HG02884 (cell line): Measurements from ENCODE around the gene DIAPH3.

Experiments
- ATAC-seq: cut with Tn5 transposase; IDR thresholded peaks from one replicate; pipeline ENCODE4 v1.9.1; 2021; ENCODE audit warnings: mild to moderate bottlenecking, moderate library complexity; ENCODE audit not compliant: unreplicated experiment

DIAPH3 gene

GRCh38 chr13:59963827-59964226, 199.9 kb downstream of the DIAPH3 start:
- ATAC-seq: no peak

DNA sequence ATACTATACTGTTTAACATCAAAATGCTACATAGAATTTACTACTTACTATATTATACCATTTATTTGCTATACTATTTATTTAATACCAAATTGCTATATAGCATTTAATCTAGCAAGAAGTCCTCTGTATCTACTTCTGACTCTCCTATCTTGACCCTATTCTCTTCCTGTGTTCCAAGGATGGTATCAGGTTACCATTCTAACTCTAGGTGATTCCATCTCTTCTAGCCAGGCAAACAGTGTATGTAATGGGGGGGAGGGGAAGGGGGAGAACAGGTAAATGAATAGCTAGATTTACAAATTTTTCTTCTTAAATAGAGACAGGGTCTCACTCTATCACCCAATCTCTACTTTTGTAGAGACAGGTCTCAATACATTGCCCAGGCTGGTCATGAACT, 200.3 kb downstream of the DIAPH3 start:
- no peak for ATAC-seq

DNA sequence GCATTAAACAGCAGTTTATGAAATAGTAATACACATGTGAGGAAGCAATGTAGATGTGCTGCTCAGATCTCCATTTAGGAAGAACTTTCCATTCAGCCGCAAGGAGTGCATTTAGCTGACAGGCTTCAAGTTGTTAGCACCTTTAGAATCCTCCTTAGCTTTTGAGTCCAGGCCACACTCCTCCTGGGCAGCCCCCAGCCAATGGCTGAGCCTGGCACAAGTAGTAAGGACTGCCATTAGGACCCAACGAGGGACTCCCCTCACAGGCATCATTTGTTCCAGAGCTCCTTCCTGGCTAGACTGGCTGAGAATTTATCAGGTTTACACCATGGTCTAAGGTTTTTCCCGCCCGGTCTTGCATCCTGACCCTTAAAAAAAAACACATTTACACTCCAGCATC, 201.4 kb downstream of the DIAPH3 start:
- no peak for ATAC-seq

GRCh38 chr13:59960683-59961082, 203.0 kb downstream of the DIAPH3 start:
- no peak for ATAC-seq

- no peak for ATAC-seq
Measured at GRCh38 chr13:59957438-59957837, 206.3 kb downstream of the DIAPH3 start.

GRCh38 chr13:59954601-59955000, 209.1 kb downstream of the DIAPH3 start:
- no peak for ATAC-seq

- ATAC-seq: no peak
Measured at GRCh38 chr13:59951011-59951410, 212.7 kb downstream of the DIAPH3 start.

- ATAC-seq: no peak
Measured at GRCh38 chr13:59950266-59950665, 213.5 kb downstream of the DIAPH3 start.

DNA sequence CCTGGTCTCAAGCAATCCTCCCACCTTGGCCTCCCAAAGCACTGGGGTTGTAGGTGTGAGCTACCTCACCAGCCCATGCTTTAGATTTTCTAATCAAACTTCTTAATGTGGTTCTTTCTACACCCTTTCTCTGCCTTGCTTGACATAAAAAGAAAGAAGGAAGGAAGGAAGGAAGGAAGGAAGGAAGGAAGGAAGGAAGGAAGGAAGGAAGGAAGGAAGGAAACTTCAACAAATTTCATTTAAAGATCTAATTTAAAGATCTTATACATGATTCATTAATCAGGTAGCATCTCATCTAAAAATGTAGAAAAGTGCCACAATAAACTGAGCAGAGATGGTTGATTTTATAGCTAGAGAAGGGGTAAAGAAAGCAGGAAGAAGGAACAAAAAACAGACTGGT, 215.0 kb downstream of the DIAPH3 start:
- no peak for ATAC-seq

DNA sequence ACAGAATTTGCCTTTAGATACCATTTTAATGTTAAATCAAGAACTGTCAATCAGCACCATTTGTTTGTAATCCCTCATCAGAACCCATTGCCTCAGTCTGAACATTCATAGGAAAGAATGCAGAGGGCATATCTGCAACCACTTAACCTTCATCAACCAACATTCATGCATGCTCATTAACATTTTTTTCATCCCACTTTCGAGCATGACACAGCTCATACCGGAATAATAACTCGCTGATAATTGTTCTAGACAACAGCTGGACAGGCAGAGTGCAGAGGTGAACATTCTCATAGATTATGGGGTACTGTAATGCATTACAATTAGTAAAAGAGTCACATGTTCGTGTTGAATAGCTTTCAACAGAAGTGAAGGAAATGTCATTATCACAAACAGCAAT, 216.8 kb downstream of the DIAPH3 start:
- ATAC-seq: no peak

DNA sequence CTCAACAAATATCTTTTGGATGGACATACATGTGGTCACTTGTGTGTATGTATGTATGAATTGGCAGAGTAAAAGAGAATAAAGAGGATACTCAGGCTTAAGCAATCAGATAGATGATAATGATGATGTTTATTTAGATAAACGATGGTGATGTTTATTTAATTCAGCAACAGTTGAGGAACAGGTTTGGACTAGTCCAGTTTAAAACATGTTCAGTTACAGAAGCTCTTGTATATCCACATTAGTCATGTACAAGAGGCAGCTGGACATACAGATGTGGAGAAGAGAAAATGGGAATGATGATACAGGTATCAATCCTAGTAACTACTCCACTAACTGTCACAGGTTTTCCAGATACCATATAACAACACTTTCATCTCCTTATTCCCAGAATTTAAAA, 232.1 kb downstream of the DIAPH3 start:
- no peak for ATAC-seq

GRCh38 chr13:59924256-59924655, 239.5 kb downstream of the DIAPH3 start:
- no peak for ATAC-seq

DNA sequence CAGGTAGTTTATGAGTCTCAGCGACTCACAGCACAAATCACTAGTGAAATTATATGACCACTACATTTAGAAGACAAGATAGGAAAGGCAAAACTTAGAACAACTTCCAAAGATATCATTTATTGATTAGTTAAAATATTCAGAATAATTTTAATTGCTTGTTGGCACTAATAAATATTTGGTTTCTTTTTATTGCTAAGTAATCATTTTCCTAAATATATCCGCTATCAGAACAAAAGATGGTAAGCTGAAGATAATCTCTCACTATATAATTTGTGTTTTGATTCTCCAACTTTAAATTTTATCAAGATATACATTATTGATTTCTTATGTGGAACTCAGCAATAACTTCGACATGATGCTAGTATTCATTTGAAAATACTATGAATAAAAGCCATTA, 248.5 kb downstream of the DIAPH3 start:
- no peak for ATAC-seq

DNA sequence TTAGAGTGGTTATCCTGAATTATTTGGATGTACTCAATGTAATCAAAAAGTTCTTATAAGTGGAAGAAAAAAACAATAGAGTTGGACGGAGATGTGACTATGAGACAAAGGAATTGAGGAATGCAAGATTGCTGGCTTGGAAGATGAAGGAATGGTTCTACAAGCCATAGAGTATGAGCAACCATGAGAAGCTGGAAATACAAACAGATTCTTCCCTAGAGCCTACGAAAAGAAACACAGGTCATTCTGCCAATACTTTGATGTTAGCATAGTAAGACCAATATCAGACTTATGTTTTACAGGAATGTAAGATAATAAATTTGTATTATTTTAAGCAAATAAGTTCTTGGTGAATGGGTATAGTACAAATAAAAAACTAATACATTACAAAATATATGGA, 249.2 kb downstream of the DIAPH3 start:
- ATAC-seq: no peak

GRCh38 chr13:59906413-59907049, 257.2 kb downstream of the DIAPH3 start:
- ATAC-seq: no peak

GRCh38 chr13:59901191-59901590, 262.5 kb downstream of the DIAPH3 start:
- no peak for ATAC-seq

- ATAC-seq: no peak
Measured at GRCh38 chr13:59898066-59898465, 265.7 kb downstream of the DIAPH3 start.

DNA sequence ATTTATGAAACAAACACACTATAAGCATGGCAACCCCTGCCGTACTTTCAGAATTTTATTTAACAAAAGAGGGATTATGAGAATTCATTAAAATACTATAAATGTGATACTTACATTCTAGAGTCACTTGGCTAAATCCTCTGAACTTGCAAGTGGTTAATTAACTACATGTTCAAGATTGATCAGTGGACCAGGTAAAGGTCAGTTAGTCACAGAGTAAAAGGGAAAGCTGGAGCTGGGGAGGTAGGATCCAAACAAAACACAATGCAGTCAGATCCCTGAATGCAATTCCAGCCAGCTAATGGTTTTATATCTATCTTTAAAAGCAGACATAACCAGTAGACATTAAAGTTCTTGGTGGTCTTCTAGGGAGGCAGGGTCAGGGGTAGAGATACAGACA, 270.5 kb downstream of the DIAPH3 start:
- no peak for ATAC-seq

DNA sequence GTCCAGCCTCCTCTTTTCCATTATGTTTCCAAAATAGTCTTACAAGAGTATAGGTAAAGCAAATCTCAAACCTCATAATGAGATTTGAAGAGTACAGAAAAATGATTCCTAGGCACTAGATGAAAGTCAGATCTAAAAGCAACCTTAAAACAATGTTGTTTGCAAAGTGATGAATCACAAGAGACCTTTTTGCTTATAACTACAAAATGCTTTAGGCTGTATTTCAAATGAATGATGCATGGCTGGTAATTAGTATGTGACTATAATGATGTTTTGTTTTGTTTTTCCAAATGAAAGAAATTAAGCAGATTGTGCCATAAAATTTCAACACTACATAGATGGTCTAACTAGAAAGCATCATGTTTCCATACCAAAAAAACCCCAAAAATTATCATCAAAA, 272.7 kb downstream of the DIAPH3 start:
- no peak for ATAC-seq

GRCh38 chr13:59890054-59890453, 273.7 kb downstream of the DIAPH3 start:
- no peak for ATAC-seq

- no peak for ATAC-seq
Measured at GRCh38 chr13:59888408-59888807, 275.3 kb downstream of the DIAPH3 start.

DNA sequence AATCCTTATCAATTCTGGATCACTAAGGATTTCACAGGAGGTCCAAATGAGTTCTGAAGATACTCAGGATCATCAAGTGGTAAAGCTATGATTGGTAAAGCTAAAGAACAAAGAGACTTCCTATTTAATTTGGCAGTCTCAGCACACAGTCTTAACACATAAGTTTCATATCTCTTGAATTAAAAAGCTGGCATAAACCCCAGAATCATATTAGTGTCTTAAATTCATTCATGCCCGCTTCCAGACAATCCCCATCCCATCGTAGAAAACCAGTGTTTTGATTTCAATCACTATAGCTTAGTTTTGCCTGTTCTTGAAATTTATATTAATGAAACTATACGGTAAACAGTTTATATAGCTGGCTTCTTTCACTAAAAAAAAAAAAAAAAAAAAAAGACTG, 278.7 kb downstream of the DIAPH3 start:
- ATAC-seq: no peak

GRCh38 chr13:59883885-59884284, 279.8 kb downstream of the DIAPH3 start:
- ATAC-seq: no peak
